ENCODE results near the gene HYAL3. TPM values are rescaled to one million over a fixed set of nuclear protein-coding genes. Genes with fewer than 3 reads are reported as not detected.

The HYAL3 gene
- total RNA-seq, 1 experiment from 2014 or later: 2.9 TPM

DNA sequence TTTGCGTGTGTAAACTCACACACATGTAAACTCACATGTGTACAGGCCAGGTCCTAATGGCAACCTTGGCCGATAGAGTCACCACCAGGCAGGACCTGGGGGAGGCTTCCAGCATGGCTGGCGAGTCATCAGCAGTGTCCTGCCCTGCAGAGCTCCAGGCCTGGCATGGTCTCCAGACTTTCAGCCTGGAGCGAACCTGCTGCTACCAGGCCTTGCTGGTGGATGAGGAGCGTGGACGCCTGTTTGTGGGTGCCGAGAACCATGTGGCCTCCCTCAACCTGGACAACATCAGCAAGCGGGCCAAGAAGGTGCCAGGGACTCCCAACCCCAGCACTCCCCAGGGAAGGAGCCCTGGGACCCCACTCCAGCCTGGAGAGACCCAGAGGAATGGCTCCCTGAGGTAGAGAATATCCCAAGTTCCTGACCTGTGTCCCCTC is 29.2 kb downstream of the HYAL3 start:
- CTCF ChIA-PET: interaction anchor here (1.5 to 12.5 kb wide), 4 partner anchors 10 to 76 kb away, joined by 4 to 145 read pairs (median 48); partner anchors contain the start of gene GNAT1
- DNase-seq (ENCODE audit: low spot score) (no peak), ATAC-seq (no peak)
- POLR2A ChIA-PET: interaction anchor here (0.9 to 1.5 kb wide), 2 partner anchors 10 to 29 kb away, joined by 3 to 4 read pairs; no protein-coding TSS in a partner anchor
- Mint-ChIP-seq H3K27ac (no peak overlapping the region), H3K4me3 (no peak overlapping the region), H3K4me1 (peaks cover 52% of the 10 kb centered on the region), H3K9me3 (no peaks in the 10 kb centered on the region), H3K36me3 (no peaks in the 10 kb centered on the region), H3K27me3 (ENCODE audit: low read depth) (peaks cover 22% of the 10 kb centered on the region)
- TF ChIP-seq SMAD3 (CRISPR knock-in tag; IDR thresholded peaks at IDR 0.05; ENCODE audit: borderline replicate concordance) (no peak), RELA (CRISPR knock-in tag; IDR thresholded peaks at IDR 0.05; ENCODE audit: borderline replicate concordance) (no peak), NR2C2 (CRISPR knock-in tag; IDR thresholded peaks at IDR 0.05) (no peak)
- TF ChIP-seq, protein P1, sequence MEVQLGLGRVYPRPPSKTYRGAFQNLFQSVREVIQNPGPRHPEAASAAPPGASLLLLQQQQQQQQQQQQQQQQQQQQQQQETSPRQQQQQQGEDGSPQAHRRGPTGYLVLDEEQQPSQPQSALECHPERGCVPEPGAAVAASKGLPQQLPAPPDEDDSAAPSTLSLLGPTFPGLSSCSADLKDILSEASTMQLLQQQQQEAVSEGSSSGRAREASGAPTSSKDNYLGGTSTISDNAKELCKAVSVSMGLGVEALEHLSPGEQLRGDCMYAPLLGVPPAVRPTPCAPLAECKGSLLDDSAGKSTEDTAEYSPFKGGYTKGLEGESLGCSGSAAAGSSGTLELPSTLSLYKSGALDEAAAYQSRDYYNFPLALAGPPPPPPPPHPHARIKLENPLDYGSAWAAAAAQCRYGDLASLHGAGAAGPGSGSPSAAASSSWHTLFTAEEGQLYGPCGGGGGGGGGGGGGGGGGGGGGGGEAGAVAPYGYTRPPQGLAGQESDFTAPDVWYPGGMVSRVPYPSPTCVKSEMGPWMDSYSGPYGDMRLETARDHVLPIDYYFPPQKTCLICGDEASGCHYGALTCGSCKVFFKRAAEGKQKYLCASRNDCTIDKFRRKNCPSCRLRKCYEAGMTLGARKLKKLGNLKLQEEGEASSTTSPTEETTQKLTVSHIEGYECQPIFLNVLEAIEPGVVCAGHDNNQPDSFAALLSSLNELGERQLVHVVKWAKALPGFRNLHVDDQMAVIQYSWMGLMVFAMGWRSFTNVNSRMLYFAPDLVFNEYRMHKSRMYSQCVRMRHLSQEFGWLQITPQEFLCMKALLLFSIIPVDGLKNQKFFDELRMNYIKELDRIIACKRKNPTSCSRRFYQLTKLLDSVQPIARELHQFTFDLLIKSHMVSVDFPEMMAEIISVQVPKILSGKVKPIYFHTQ (CRISPR knock-in tag; IDR thresholded peaks at IDR 0.05): no peak

DNA sequence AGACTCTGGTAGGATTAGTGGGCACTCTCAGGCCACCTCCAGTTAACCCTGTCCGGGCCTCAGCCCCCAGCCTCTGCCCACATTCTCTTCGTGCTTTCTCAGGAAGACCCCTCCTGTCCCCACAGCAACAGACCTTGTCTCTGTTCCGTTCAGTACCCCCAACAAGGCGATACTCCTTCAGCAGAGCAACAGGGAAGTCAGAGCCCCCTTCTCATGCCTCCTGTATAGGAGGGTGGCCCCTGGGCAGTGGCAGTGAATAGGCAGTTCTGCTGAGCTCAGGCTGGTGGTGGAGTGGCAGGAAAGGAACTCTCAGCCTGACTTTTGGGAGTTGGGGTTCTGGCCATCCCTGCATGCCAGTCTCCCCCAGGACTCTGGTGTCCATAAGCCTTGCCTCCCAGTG is 29.7 kb downstream of the HYAL3 start:
- Mint-ChIP-seq H3K9me3 (no peaks in the 10 kb centered on the region), H3K4me3 (no peak overlapping the region), H3K27me3 (ENCODE audit: low read depth) (peaks cover 17% of the 10 kb centered on the region), H3K4me1 (peaks cover 50% of the 10 kb centered on the region), H3K36me3 (no peaks in the 10 kb centered on the region), H3K27ac (no peak overlapping the region)
- POLR2A ChIA-PET: interaction anchor here (1.0 to 1.5 kb wide), 3 partner anchors 10 to 75 kb away, joined by 4 to 5 read pairs (median 4); no protein-coding TSS in a partner anchor
- DNase-seq (ENCODE audit: low spot score): no peak
- TF ChIP-seq TCF7 (CRISPR knock-in tag; IDR thresholded peaks at IDR 0.05; ENCODE audit: low read depth) (no peak), FOXK1 (CRISPR knock-in tag; IDR thresholded peaks at IDR 0.05) (no peak), SMAD3 (CRISPR knock-in tag; IDR thresholded peaks at IDR 0.05; ENCODE audit: borderline replicate concordance) (no peak), NR3C1 (CRISPR knock-in tag; conservative IDR thresholded peaks at IDR 0.05; ENCODE audit: low read depth) (no peak), ZNF232 (CRISPR knock-in tag; IDR thresholded peaks at IDR 0.05) (no peak), NFATC4 (CRISPR knock-in tag; IDR thresholded peaks at IDR 0.05) (no peak), NR2C2 (CRISPR knock-in tag; IDR thresholded peaks at IDR 0.05) (no peak), GTF2I (CRISPR knock-in tag; conservative IDR thresholded peaks at IDR 0.05) (no peak), CREB1 (CRISPR knock-in tag; IDR thresholded peaks at IDR 0.05) (no peak), NR1H2 (CRISPR knock-in tag; IDR thresholded peaks at IDR 0.05) (no peak), ESRRA (CRISPR knock-in tag; IDR thresholded peaks at IDR 0.05; ENCODE audit: borderline replicate concordance) (no peak), RORB (CRISPR knock-in tag; IDR thresholded peaks at IDR 0.05) (no peak), PRRX2 (CRISPR knock-in tag; IDR thresholded peaks at IDR 0.05) (no peak)
- TF ChIP-seq, protein P2, sequence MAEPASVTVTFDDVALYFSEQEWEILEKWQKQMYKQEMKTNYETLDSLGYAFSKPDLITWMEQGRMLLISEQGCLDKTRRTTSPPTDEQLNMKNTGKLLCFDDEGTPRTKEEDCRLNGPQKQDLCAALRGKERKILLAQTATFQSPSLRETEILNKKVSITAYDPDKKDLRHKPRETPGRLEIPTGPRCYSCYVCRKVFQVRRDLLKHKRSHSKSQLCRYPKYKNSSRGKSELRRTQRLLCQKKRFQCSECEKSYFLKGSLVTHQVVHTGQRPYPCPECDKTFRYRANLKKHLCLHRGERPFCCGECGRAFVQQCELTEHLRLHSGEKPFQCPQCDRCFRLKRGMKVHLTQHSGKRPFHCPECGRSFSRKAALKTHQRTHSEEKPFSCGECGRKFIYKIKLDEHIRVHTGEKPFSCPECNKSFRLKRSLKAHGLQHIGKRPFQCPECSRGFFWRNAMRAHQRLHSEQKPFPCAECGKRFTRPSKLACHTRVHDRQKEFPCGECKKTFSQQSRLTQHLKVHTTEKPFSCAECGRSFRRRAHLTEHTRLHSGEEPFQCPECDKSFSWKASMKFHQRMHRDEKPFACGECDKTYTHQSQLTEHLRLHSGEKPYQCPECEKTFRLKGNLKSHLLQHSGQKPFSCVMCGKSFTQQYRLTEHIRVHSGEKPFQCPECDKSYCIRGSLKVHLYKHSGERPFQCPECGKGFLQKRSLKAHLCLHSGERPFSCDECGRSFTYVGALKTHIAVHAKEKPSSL (CRISPR knock-in tag; conservative IDR thresholded peaks at IDR 0.05): no peak
- TF ChIP-seq, protein P3, sequence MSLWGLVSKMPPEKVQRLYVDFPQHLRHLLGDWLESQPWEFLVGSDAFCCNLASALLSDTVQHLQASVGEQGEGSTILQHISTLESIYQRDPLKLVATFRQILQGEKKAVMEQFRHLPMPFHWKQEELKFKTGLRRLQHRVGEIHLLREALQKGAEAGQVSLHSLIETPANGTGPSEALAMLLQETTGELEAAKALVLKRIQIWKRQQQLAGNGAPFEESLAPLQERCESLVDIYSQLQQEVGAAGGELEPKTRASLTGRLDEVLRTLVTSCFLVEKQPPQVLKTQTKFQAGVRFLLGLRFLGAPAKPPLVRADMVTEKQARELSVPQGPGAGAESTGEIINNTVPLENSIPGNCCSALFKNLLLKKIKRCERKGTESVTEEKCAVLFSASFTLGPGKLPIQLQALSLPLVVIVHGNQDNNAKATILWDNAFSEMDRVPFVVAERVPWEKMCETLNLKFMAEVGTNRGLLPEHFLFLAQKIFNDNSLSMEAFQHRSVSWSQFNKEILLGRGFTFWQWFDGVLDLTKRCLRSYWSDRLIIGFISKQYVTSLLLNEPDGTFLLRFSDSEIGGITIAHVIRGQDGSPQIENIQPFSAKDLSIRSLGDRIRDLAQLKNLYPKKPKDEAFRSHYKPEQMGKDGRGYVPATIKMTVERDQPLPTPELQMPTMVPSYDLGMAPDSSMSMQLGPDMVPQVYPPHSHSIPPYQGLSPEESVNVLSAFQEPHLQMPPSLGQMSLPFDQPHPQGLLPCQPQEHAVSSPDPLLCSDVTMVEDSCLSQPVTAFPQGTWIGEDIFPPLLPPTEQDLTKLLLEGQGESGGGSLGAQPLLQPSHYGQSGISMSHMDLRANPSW (CRISPR knock-in tag; conservative IDR thresholded peaks at IDR 0.05; ENCODE audit: low read depth): no peak
- TF ChIP-seq, protein P4, sequence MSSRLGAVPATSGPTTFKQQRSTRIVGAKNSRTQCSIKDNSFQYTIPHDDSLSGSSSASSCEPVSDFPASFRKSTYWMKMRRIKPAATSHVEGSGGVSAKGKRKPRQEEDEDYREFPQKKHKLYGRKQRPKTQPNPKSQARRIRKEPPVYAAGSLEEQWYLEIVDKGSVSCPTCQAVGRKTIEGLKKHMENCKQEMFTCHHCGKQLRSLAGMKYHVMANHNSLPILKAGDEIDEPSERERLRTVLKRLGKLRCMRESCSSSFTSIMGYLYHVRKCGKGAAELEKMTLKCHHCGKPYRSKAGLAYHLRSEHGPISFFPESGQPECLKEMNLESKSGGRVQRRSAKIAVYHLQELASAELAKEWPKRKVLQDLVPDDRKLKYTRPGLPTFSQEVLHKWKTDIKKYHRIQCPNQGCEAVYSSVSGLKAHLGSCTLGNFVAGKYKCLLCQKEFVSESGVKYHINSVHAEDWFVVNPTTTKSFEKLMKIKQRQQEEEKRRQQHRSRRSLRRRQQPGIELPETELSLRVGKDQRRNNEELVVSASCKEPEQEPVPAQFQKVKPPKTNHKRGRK (CRISPR knock-in tag; IDR thresholded peaks at IDR 0.05; ENCODE audit: borderline replicate concordance): no peak
- TF ChIP-seq, protein P5, sequence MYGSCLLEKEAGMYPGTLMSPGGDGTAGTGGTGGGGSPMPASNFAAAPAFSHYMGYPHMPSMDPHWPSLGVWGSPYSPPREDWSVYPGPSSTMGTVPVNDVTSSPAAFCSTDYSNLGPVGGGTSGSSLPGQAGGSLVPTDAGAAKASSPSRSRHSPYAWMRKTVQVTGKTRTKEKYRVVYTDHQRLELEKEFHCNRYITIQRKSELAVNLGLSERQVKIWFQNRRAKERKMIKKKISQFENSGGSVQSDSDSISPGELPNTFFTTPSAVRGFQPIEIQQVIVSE (CRISPR knock-in tag; IDR thresholded peaks at IDR 0.05; ENCODE audit: borderline replicate concordance): no peak
- CTCF ChIA-PET: interaction anchor here (0.6 to 12.5 kb wide), 6 partner anchors 10 to 76 kb away, joined by 3 to 145 read pairs (median 6); partner anchors contain the start of gene GNAT1
- no peak for ATAC-seq
